ENCODE data around the gene CD320. TPM values are rescaled to one million over a fixed set of nuclear protein-coding genes. Genes with fewer than 3 reads are reported as not detected.
A peak's percentile ranks its signal among the peaks of the same experiment; 100 is the strongest.

CD320 gene
- total RNA-seq, 1 donor from 2014 or later: 42.0 TPM

DNA sequence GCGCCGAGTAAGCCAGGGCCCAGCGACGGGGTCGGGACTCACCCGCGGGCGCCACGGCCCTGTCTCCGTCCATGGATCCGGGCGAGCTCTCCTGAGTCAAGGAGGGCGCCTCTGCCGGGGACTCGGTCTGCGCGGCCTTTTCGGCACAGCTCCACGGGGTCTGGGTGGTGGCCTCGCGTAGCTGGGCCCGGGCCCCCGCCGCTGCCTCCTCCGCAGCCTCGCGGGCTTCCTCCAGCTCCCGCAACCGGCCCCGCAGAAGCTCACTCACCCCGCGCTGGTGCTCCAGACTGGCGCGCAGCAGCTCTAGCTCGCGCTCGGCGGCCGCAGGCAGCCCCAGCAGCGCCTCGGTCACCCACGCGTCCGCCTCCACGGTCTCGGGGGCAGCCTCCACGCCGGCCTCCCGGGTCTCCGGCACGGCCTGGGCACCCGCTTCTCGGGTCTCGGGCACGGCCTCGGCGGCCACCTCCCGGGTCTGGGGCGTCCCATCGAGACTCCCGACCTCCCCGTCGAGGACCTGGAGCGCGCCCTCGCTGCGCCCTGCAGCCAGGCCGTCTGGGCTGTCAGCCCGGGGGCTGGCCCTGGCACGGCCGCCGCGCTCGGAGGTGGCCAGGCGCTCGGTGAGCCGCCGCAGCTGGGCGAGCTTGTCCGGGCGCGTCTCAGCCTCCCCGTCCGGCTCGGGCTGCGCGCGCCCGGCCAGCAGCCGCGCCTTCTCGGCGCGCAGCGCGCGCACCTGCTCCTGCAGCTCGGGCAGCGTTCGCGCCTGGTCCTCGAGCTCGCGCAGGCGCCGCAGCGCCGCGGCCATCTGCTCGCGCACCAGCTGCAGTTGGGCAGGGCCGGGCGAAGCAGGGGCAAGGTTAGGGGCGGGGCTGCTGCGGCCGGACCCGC, 26.5 kb upstream of the CD320 start:
- TF ChIP-seq, protein P1, sequence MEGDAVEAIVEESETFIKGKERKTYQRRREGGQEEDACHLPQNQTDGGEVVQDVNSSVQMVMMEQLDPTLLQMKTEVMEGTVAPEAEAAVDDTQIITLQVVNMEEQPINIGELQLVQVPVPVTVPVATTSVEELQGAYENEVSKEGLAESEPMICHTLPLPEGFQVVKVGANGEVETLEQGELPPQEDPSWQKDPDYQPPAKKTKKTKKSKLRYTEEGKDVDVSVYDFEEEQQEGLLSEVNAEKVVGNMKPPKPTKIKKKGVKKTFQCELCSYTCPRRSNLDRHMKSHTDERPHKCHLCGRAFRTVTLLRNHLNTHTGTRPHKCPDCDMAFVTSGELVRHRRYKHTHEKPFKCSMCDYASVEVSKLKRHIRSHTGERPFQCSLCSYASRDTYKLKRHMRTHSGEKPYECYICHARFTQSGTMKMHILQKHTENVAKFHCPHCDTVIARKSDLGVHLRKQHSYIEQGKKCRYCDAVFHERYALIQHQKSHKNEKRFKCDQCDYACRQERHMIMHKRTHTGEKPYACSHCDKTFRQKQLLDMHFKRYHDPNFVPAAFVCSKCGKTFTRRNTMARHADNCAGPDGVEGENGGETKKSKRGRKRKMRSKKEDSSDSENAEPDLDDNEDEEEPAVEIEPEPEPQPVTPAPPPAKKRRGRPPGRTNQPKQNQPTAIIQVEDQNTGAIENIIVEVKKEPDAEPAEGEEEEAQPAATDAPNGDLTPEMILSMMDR (IDR thresholded peaks at IDR 0.05; ENCODE audit: unreplicated experiment): no peak
- no peak overlapping the region for H3K4me3 Mint-ChIP-seq
- H3K4me1 Mint-ChIP-seq: no peaks in the 10 kb centered on the region
- H3K36me3 Mint-ChIP-seq: no peaks in the 10 kb centered on the region
- H3K27me3 Mint-ChIP-seq (ENCODE audit: low read depth): peaks cover 79% of the 10 kb centered on the region
- no peaks in the 10 kb centered on the region for H3K9me3 Mint-ChIP-seq
- peak in 1 of 2 experiments; percentile 62 for DNase-seq (ENCODE audit: low spot score in 2 of 2, unreplicated experiment in 2 of 2)
- no peak overlapping the region for H3K27ac Mint-ChIP-seq

DNA sequence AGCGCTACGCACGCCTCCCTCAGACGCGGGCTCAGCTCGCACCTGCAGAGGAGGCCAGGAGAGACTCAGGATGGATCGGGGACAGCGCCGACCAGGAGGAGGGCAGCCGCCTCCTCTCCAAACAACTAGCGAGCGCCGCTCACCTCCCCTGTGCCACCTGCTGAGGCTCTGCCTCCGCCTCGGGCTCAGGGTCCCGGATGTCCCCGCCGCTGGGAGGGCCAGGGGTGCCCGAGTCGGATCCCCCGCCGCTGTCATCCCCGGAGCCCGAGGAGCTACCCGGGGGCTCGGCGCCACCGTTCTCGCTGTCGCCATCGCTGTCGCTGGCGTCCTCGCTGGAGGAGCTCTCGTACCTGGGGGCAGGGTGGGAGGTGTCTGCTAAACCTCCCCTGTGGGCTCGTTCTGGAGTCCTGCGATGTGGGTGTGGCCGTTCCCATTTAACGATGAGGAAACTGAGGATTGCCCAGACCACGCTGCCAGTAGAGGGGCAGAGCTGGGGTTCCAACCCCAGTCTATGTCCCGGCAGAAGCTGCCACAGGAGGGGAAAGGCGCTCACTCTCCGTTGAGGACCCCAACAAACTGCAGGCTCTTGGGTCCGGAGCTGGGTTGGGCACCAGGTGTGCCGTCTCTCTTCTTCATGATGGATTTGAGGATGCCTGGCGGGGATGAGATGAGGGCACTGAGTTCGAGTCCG, 25.8 kb upstream of the CD320 start:
- H3K9me3 Mint-ChIP-seq: no peaks in the 10 kb centered on the region
- TF ChIP-seq, protein P1 (IDR thresholded peaks at IDR 0.05; ENCODE audit: unreplicated experiment): no peak
- H3K4me3 Mint-ChIP-seq: no peak overlapping the region
- DNase-seq (ENCODE audit: low spot score in 2 of 2, unreplicated experiment in 2 of 2): no peak
- H3K27ac Mint-ChIP-seq: no peak overlapping the region
- no peaks in the 10 kb centered on the region for H3K36me3 Mint-ChIP-seq
- H3K4me1 Mint-ChIP-seq: no peaks in the 10 kb centered on the region
- H3K27me3 Mint-ChIP-seq (ENCODE audit: low read depth): peaks cover 76% of the 10 kb centered on the region

DNA sequence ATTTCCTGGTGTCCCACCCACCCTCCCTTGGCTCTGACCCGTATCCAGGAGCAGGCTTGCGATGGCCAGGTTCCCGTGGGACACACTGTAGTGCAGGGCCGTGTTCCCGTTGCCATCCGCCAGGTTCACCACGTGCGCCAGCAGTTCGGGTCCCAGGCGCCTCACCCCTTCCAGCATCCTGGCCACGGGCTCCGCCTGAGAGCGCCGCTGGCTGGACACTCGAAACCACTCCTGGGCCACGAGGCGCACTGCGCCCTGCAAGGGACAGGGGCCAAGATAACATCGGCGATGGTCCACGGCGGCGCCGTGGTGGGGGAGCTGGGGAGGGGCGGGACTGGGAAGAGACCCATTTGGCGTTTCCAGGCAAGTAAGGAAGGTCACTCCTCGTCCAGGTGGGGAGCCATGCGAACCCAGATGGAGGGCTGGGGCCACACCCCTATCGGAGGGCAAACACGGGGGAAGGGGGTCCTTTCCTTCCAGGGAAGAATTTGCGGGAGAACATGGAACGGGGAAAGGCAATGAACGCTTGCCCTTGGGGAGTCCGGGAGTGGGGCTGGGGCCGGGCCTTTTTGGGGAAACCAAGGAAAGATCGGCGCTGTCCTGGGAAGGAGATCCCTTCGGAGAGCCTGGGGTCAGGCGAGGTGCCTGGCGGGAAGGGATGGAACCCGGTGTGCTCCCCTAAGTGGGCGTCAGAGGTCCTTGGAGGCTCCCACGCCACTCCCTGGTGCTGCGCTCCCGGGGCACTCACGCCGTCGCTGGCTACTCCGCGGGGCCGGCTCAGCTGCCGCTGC, 25.0 kb upstream of the CD320 start:
- Mint-ChIP-seq H3K36me3 (no peaks in the 10 kb centered on the region), H3K27ac (no peak overlapping the region), H3K27me3 (ENCODE audit: low read depth) (peaks cover 77% of the 10 kb centered on the region), H3K9me3 (no peaks in the 10 kb centered on the region), H3K4me1 (no peaks in the 10 kb centered on the region), H3K4me3 (no peak overlapping the region)
- no peak for DNase-seq (ENCODE audit: low spot score in 2 of 2, unreplicated experiment in 2 of 2)
- TF ChIP-seq, protein P1 (IDR thresholded peaks at IDR 0.05; ENCODE audit: unreplicated experiment): no peak

DNA sequence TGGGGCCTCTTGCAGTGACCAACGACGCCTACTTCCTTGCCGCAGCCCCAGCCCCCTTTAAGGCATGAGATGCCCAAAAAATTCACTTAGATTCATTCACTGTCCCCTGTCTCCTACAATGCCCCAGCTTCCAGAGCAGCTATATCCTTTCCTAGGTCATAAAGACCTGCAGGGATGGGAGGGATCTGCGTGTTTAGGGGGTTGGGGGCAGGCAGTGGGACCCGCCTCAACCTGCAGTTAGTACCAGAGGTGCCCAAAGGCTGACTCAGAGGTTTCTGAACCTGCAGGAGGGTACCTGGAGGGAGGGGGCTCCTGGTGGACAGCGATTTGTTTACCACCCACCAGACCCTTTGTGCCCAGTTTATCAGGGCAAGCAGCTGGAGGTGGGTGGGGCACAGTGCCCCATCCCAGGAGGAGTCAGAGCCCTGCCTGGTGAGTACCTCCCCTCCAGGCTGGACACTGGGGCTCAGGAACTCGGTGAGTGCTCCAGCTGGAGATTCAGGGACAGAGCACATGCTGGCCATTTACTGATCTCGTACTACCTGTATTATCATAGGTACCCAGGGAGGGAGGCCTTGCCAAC, 23.2 kb upstream of the CD320 start:
- Mint-ChIP-seq H3K27me3 (ENCODE audit: low read depth) (peaks cover 71% of the 10 kb centered on the region), H3K9me3 (peaks cover 5% of the 10 kb centered on the region)
- TF ChIP-seq, protein P1 (IDR thresholded peaks at IDR 0.05; ENCODE audit: unreplicated experiment): no peak

DNA sequence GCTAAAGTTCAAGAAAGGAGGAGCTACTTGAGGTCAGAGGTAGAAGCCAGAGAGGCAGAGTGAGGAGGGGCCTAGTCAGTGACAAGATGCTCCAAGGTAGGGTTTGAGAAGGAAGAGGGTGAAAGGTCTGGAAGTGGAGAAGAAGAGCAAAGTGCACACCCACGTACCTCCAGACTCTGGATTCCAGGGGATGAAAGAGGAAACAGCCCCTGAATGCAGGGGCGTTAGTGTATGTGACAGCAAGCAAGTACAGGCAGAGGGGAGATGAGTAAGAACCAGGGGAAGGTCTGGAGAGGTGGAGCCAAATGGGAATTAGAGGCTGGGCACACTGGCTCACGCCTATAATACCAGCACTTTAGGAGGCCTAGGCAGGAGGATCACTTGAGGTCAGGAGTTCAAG, 21.8 kb upstream of the CD320 start:
- Mint-ChIP-seq H3K27me3 (ENCODE audit: low read depth) (peaks cover 63% of the 10 kb centered on the region), H3K27ac (no peak overlapping the region), H3K4me3 (no peak overlapping the region), H3K4me1 (no peaks in the 10 kb centered on the region), H3K9me3 (peaks cover 5% of the 10 kb centered on the region), H3K36me3 (no peaks in the 10 kb centered on the region)
- TF ChIP-seq, protein P1 (IDR thresholded peaks at IDR 0.05; ENCODE audit: unreplicated experiment): no peak
- no peak for DNase-seq (ENCODE audit: low spot score in 2 of 2, unreplicated experiment in 2 of 2)

More for the DNA sequence above, 23.2 kb upstream of the CD320 start:
- Mint-ChIP-seq H3K27ac (no peak overlapping the region), H3K4me3 (no peak overlapping the region), H3K4me1 (no peaks in the 10 kb centered on the region), H3K36me3 (no peaks in the 10 kb centered on the region)
- no peak for DNase-seq (ENCODE audit: low spot score in 2 of 2, unreplicated experiment in 2 of 2)
